ENCODE measurements around the gene KAZALD1.

KAZALD1 gene, protein sequence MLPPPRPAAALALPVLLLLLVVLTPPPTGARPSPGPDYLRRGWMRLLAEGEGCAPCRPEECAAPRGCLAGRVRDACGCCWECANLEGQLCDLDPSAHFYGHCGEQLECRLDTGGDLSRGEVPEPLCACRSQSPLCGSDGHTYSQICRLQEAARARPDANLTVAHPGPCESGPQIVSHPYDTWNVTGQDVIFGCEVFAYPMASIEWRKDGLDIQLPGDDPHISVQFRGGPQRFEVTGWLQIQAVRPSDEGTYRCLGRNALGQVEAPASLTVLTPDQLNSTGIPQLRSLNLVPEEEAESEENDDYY

DNA sequence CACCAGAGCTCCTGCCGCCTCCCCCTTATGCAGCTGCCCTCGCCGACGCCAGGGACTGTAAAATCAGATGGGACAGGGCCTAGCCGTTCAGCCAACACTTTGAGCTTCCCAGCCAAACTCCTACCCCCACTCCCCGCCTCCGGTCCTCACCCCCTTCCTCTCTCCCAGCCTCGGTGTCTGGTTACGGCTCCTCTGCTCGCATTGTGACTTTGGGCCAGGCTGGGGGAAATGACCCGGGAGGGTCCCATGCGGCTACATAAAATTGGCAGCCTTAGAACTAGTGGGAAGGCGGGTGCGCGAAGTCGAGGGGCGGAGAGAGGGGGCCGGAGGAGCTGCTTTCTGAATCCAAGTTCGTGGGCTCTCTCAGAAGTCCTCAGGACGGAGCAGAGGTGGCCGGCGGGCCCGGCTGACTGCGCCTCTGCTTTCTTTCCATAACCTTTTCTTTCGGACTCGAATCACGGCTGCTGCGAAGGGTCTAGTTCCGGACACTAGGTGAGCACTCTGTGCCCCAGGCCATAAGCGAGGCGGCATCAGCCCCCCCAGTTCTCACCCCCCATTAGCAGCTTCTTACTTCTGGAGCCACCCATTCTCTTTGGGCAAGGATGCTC lies at the start of gene KAZALD1:
KAZALD1 (plus strand) TSS at position 366 of the 608 bp plus-strand sequence. CDS start 604 bp downstream, outside the sequence.
- DNase-seq (no peak), ATAC-seq (peak; percentile 44)
- Mint-ChIP-seq H3K4me3 (peak within 1 kb of the TSS; percentile 86 to 98), H3K27ac (peak within 1 kb of the TSS; percentile 97), H3K27me3 (peaks cover 54% of the 10 kb centered on the region), H3K9me3 (no peaks in the 10 kb centered on the region), H3K4me1 (peaks cover 50% of the 10 kb centered on the region)

DNA sequence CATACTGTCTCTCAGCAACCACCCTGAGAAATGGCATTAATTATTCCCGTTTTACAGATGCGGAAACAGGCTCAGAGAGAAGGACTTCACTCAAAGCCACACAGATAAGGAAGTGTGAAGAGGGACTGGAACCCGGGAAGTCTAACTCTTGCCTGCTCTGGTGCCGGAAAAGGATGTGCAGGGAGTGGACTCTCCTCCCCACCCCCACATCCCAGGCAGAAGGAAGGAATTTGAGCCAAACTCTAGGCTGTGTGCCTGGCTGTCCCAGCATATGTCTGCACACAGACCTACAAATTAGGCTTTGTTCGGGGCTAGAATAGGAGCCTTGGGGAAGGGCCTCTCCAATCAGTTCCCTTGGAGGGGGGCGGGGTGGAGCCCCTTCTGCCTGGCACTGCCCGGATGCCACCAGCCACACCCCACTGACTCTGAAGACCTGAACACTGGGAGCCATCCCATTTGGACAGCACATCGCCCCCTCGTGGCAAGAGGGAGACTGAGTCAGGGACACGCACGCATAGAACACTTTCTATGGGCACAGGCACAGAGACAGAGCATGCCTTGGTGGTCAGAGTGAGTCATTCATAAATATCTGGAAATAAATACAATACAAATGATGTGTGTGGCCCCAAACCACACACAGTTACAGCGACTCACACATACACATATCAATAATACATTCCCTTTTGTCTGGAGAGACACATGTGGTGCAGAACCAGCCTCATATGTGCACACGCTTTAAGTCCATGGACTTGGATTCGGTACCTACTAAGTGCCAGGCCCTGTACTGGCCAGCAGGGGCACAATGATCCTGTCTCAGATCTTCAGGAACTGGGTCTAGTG lies 49.0 kb upstream of the KAZALD1 start:
- Mint-ChIP-seq H3K9me3 (no peaks in the 10 kb centered on the region), H3K27ac (peak overlapping the region in 1 of 2 donors; percentile 89)
- peak; percentile 74 to 87 for DNase-seq

DNA sequence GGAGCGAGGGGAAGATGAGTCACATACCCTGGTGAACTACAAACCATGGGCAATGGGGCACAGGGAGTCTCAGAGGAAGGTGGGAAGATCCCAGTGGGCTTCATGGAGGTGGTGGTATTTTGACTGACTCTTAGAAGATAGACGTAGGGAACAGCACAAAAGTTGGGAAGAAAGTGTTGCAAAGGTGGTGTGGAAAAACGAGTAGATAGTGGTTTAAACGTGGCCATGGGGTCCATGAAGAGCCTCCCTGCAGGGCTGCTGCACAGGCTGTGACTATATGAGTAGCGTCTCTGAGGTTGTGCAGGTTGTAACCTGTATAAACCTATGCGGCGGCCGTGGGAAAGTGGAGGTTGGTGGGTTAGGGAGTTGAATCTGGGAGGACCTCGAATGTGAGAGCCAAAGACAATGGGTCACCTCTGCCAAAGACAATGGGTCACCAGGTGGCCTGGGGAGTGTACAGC lies 48.4 kb upstream of the KAZALD1 start:
- Mint-ChIP-seq H3K4me3 (peak overlapping the region; percentile 21 to 34), H3K27me3 (peaks cover 53% of the 10 kb centered on the region), H3K9me3 (no peaks in the 10 kb centered on the region), H3K4me1 (peaks cover 32% of the 10 kb centered on the region), H3K27ac (peak overlapping the region in 1 of 2 donors; percentile 89)
- DNase-seq (no peak), ATAC-seq (no peak)

More for the DNA sequence above, 49.0 kb upstream of the KAZALD1 start:
- Mint-ChIP-seq H3K4me1 (peaks cover 29% of the 10 kb centered on the region), H3K27me3 (peaks cover 46% of the 10 kb centered on the region), H3K4me3 (peak overlapping the region; percentile 21 to 34)
- peak; percentile 95 for ATAC-seq

DNA sequence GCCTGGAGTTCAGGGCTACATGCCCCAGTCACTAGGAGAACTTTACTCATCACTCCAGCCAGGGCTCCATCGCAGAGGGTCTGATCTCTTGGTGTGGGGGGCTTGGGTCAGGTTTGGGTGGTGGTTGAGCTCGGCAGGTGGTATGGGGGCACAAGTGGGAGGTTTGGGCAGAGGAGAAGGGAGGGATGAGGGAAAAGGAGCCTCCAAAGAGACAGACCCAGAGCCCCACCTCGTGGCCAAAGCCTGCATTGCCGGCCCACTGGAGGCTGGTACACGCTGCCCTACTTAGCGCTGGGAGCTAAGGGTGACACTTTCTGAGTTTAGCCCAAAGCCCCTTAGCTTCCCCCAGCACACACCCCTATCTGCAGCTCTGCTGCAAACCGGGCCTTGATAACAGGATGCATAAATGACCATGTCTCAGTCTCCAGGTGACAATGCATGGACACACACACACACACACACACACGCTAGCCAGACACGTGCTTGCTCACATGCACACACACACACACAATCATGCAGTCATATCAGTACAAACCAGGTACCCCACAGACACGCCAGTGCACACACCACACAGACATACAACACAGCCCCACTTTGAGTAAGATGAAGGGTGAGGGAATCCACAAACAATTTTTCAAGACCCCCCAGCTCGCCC lies 47.4 kb upstream of the KAZALD1 start:
- Mint-ChIP-seq H3K27me3 (peaks cover 63% of the 10 kb centered on the region), H3K4me3 (no peak overlapping the region)
- peak; percentile 69 to 72 for DNase-seq

DNA sequence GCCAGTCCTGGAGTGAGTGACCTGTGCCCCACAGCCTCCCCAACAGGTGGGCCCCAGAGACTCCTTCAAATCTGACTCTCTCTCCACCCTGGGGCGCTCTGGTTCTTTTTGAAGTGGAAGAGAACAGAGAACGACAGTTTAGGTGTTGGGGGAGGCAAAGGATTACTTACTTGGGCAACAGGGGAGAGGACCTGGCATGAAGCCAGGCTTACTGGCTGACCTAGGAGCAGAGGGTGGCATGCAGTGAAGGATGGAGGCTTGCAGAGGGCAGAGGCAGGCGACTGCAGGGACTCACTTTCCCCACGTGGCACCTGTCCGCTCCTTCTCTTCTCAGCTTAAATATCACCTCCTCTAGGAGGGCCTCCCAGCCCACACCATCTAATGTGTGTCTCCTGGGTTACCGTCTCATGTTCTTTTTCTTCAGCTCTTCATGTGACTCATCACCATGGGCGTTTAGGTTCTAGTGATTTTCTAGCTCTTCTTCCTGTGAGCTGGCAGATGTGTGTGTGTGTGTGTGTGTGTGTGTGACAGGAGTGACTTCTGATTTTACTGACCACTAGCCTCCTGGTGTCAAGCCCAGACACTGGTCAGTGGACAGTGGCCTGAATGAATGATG lies 46.7 kb upstream of the KAZALD1 start:
- Mint-ChIP-seq H3K9me3 (no peaks in the 10 kb centered on the region), H3K4me3 (no peak overlapping the region), H3K4me1 (peaks cover 39% of the 10 kb centered on the region), H3K27me3 (peaks cover 68% of the 10 kb centered on the region), H3K27ac (no peak overlapping the region)
- ATAC-seq (no peak), DNase-seq (no peak)

More for the DNA sequence above, 47.4 kb upstream of the KAZALD1 start:
- ATAC-seq, result no peak
- Mint-ChIP-seq H3K9me3 (no peaks in the 10 kb centered on the region), H3K4me1 (peaks cover 39% of the 10 kb centered on the region), H3K27ac (no peak overlapping the region)

DNA sequence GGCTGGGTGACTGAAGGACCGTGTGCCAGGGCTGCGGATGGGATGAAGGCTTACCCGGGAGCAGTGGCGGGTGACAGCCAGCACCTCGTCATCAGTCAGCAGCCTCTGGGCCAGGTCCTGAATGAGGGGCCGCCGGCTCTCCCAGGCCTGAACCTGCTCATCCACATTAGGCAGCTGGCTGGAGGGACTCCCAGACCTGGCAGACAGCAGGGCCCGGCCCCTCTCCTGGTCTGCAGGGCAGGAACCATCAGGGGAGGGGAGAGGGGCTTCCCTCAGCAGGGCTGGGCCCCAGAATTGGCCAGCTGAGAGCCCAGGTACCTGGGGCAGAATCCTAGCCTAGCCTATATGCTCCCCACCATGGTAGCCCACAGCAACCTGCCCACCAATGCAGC lies 46.2 kb upstream of the KAZALD1 start:
- ATAC-seq, result no peak
- no peak overlapping the region for H3K4me3 Mint-ChIP-seq
- no peaks in the 10 kb centered on the region for H3K9me3 Mint-ChIP-seq
- peaks cover 39% of the 10 kb centered on the region for H3K4me1 Mint-ChIP-seq
- peaks cover 73% of the 10 kb centered on the region for H3K27me3 Mint-ChIP-seq
- no peak for DNase-seq
- no peak overlapping the region for H3K27ac Mint-ChIP-seq

DNA sequence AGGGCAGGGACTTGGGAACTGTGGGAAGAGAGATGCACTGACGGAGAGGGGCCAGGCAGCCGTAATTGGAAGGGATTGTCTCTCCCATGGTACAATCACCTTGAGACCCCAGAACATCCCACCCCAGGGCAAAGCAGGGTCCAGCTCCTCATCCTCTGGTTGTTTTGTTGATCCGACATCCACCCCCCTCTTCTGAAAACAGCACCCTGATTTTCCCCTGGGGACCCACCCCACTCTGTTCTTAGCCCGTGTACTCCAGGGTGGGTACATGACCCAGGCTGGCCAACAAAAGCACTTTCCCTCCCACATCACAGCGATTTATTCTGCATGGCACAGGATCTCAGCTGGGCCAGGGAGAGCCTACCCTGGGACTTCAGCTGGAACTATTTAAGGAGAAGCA lies 45.0 kb upstream of the KAZALD1 start:
- ATAC-seq (no peak), DNase-seq (no peak)
- Mint-ChIP-seq H3K4me3 (no peak overlapping the region), H3K9me3 (no peaks in the 10 kb centered on the region), H3K27me3 (peaks cover 84% of the 10 kb centered on the region), H3K4me1 (peaks cover 39% of the 10 kb centered on the region), H3K27ac (no peak overlapping the region)

DNA sequence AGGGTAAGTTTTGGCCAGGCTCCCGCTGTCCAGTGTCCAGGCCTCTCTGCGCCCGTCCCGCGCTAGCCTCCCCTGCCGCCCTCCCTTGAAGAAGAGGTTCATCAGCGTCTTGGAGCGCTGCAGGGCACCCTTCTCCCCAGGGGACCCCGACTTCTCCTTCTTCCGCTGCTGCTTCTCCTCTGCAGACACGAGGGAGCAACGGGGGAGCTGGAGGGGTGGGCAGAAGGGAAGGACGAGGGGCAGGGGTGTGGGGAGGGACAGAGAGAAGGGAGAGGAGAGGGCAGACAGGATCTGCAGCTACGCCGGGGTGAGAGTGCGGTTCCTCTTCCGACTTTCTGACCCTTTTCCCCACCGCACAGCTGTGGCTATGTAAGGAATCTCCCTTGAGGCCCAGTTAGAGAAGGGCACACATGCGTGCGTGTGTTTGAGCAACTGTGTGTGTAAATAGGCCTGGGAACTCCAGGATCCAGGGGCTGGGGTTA lies 43.6 kb upstream of the KAZALD1 start:
- ATAC-seq, result peak; percentile 1
- peak overlapping the region in 1 of 2 donors; percentile 44 for H3K4me3 Mint-ChIP-seq
- peaks cover 86% of the 10 kb centered on the region for H3K27me3 Mint-ChIP-seq
- H3K9me3 Mint-ChIP-seq, result no peaks in the 10 kb centered on the region
- peaks cover 32% of the 10 kb centered on the region for H3K4me1 Mint-ChIP-seq
- DNase-seq, result no peak
- H3K27ac Mint-ChIP-seq, result peak overlapping the region in 1 of 2 donors; percentile 16

DNA sequence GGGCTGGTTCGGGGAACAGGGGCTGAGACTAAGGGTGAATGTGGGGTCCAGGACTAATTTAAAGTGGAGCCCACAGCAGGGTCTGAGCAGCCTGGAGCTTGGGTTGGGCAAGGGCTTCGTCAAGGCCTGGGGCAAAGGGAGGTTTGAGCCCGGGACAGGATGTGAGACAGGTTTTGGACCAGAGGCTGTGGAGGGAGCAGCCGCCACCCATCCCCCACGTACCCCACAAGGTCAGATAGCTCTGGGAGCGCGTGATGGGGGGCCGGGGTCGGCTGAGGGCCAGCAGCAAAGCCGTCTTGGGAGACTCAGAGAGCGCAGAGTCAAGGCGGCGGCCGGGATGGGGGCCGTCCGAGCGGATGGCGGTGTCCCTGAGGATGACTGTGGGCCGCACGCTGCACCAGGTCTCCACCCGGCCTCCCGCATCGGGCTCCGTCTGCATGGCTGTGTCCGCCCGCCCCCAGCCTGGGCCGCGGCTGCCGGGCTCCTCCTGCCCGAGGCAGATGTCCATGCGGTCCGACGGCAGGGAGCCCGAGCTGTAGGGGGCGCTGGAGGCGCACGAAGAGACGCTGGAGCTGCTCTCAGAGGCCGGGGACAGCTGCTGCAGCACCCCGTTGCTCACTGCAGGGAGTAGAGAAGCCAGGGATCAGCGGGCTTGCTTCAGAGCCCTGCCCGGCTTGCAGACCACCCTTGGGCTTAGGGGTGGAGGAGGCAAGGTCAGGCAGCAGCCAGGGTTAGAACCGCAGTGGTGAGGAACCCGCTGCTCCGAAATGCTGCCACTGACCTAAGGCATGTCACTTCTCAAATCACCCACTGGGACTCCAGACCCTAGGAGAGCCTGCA lies 43.0 kb upstream of the KAZALD1 start:
- Mint-ChIP-seq H3K27ac (peak overlapping the region in 1 of 2 donors; percentile 16), H3K4me1 (peaks cover 27% of the 10 kb centered on the region), H3K27me3 (peaks cover 82% of the 10 kb centered on the region), H3K9me3 (no peaks in the 10 kb centered on the region), H3K4me3 (peak overlapping the region in 1 of 2 donors; percentile 44)
- peak; percentile 88 for ATAC-seq
- peak; percentile 78 to 82 for DNase-seq

DNA sequence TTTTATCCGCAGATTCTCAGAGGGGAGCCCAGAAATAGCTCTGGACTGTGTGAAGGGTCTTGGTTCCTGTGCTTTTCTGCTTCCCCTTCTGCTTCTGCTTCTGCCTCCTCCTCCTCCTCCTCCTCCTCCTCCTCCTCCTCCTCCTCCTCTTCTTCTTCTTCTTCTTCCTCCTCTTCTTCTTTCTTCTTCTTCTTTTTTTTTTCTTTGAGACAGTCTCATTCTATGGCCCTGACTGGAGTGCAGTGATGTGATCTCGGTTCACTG lies 42.4 kb upstream of the KAZALD1 start:
- ATAC-seq (no peak), DNase-seq (no peak)
- Mint-ChIP-seq H3K4me1 (peaks cover 22% of the 10 kb centered on the region), H3K27me3 (peaks cover 76% of the 10 kb centered on the region), H3K9me3 (no peaks in the 10 kb centered on the region), H3K4me3 (no peak overlapping the region), H3K27ac (no peak overlapping the region)

DNA sequence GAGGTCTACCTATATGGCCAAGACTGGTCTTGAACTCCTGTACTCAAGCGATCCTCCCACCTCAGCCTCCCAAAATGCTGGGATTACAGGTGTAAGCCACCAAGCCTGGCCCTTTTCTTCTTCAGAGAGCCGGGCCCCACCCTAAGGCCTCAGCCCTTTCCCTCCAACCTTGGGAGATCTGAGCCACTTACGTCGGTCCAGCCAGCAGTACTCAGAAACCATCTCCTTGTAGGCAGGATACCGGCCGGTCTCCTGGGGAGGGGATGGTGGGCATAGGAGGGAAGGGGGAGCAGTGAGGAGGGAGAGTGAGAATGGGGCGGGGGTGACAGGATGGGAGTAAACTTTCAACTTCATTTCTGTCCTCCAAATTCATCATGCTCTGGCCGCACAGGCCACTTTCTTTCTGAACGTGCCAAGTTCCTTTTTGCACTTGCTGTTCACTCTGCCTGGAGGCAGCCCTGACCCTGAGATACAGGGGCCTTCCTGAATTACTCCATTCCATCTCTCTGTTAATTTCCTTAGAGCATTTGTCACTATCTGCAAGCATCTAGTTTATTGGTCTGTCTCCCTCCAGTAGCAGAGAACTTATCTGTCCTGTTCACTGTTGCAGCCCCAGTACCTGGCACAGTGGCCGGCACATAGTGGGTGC lies 41.2 kb upstream of the KAZALD1 start:
- DNase-seq (no peak), ATAC-seq (no peak)
- Mint-ChIP-seq H3K4me1 (peaks cover 10% of the 10 kb centered on the region), H3K27ac (no peak overlapping the region), H3K27me3 (peaks cover 65% of the 10 kb centered on the region), H3K4me3 (no peak overlapping the region), H3K9me3 (no peaks in the 10 kb centered on the region)

DNA sequence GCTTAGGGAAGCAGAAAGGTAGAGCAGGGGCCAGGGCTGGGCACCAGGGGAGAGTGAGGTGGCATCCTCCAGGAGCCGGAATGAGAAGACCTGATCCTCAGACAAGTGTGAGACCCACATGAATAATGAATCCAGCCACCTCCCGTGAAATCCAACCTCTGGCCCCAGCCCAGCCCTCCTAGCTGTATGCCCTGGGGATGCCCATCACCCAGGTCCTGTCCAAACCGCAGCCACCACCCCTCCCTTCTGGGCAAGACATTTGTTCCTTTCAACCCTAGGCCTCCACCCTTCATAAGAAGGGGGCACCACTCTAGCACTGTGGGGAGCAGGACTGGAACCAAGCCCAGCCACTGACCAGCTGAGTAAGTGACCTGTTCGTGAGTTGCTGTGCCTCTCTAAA lies 40.5 kb upstream of the KAZALD1 start:
- H3K4me1 Mint-ChIP-seq, result peaks cover 10% of the 10 kb centered on the region
- ATAC-seq, result no peak
- no peak overlapping the region for H3K4me3 Mint-ChIP-seq
- H3K27me3 Mint-ChIP-seq, result peaks cover 58% of the 10 kb centered on the region
- H3K9me3 Mint-ChIP-seq, result no peaks in the 10 kb centered on the region
- no peak overlapping the region for H3K27ac Mint-ChIP-seq
- DNase-seq, result no peak

DNA sequence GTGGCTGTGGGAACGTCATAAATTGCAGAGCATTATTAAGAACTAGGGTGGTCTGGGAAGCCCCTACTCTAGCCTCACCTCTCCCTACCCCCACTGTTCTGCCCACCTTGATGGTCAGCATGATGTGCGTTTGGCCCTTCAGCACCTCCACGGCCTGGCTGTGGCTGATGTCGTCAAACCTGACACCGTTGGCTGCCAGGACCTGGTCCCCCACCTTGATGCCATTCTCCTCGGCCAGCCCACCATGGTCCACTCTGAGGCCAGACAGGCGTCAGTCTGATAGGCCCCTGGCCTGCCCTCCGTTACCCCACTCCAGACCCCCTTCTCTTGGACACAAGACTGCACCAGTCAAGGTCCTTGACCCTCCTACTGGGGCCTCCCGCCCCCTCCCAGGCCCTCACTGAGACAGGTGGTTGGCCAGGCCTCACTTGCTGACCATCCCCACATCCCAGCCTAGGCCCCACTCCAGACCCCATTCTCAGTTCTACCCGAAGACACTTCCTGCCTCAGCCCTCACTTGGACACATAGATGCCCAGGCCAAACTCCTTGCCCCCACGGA lies 40.0 kb upstream of the KAZALD1 start:
- peaks cover 10% of the 10 kb centered on the region for H3K4me1 Mint-ChIP-seq
- DNase-seq, result no peak
- no peak overlapping the region for H3K27ac Mint-ChIP-seq
- no peak for ATAC-seq
- no peak overlapping the region for H3K4me3 Mint-ChIP-seq
- peaks cover 52% of the 10 kb centered on the region for H3K27me3 Mint-ChIP-seq
- no peaks in the 10 kb centered on the region for H3K9me3 Mint-ChIP-seq
